Caco-2 (cell line): ENCODE results near the gene DHCR24. TPM values are rescaled to one million over a fixed set of nuclear protein-coding genes. Genes with fewer than 3 reads are reported as not detected.

Experiments used
- BruUV-seq: library from RNA; stranded (reverse); fragments of 400-500 nt; replicated peaks from 2 replicates; lab custom pipeline; 2021; lab: Mats Ljungman, UMichigan
- CTCF ChIA-PET: fragments of 300-600 bp; sonication (Branson Sonifier 250); formaldehyde crosslinking; loops from one replicate; lab custom pipeline; 2022; ENCODE audit warnings: antibody characterized with exemption; lab: Charles Lee
- POLR2A ChIA-PET: fragments of 300-600 bp; sonication (Branson Sonifier 250); formaldehyde crosslinking; loops from one replicate; lab custom pipeline; 2022; ENCODE audit warnings: antibody characterized with exemption; lab: Charles Lee
- DNase-seq, 2 experiments: peaks; one replicate each; pipeline versions ENCODE4 v3.0.0 to v3.0.0-alpha.2; 2020 to 2022
- H3K27me3 ChIP-seq: replicated peaks from 2 replicates; pipeline ENCODE4 v1.6.0; 2011; ENCODE audit warnings: low read length; ENCODE audit not compliant: control insufficient read depth, insufficient read depth
- H3K36me3 ChIP-seq: 2 replicates; pipeline ENCODE4 v1.5.1; 2011; ENCODE audit warnings: low read length; ENCODE audit not compliant: control insufficient read depth, insufficient read depth
- H3K4me1 ChIP-seq: fragments of 250-450 bp; sonication (Bioruptor Pico); 2 replicates; pipeline ENCODE4 v1.5.1; 2020; ENCODE audit warnings: mild to moderate bottlenecking
- H3K4me3 ChIP-seq: 2 replicates; pipeline ENCODE4 v1.5.1; 2011; ENCODE audit warnings: low read depth, mild to moderate bottlenecking, control low read depth, low read length
- H3K9me3 ChIP-seq: fragments of 250-450 bp; sonication (Bioruptor Pico); 2 replicates; pipeline ENCODE4 v1.5.1; 2020; ENCODE audit warnings: mild to moderate bottlenecking, moderate library complexity
- H3K27ac Mint-ChIP-seq: one replicate; pipeline ENCODE4 v1.8.0; 2022; ENCODE audit warnings: mixed read lengths; ENCODE audit not compliant: unreplicated experiment
- H3K27me3 Mint-ChIP-seq: one replicate; pipeline ENCODE4 v1.8.0; 2022; ENCODE audit warnings: mixed read lengths; ENCODE audit not compliant: insufficient read depth, unreplicated experiment
- H3K36me3 Mint-ChIP-seq: one replicate; pipeline ENCODE4 v1.8.0; 2022; ENCODE audit warnings: mild to moderate bottlenecking, mixed read lengths; ENCODE audit not compliant: insufficient read depth, unreplicated experiment
- H3K4me1 Mint-ChIP-seq: one replicate; pipeline ENCODE4 v1.8.0; 2022; ENCODE audit warnings: low read depth, mixed read lengths; ENCODE audit not compliant: unreplicated experiment
- H3K4me3 Mint-ChIP-seq: one replicate; pipeline ENCODE4 v1.8.0; 2022; ENCODE audit warnings: mild to moderate bottlenecking, moderate library complexity, mixed read lengths; ENCODE audit not compliant: unreplicated experiment
- H3K9me3 Mint-ChIP-seq: one replicate; pipeline ENCODE4 v1.8.0; 2022; ENCODE audit warnings: mixed read lengths; ENCODE audit not compliant: unreplicated experiment
- CTCF ChIP-seq, 2 experiments: fragments of 200-600 bp in 1 of 2; IDR thresholded peaks; 1 replicate in 1 of 2; 2 replicates in 1 of 2; pipeline versions ENCODE4 v1.5.1 to v1.8.0; 2011 to 2022; ENCODE audit warnings: antibody characterized with exemption in 1 of 2, control low read depth in 1 of 2, inconsistent platforms in 1 of 2, low read depth in 1 of 2, low read length in 1 of 2, mild to moderate bottlenecking in 1 of 2, moderate library complexity in 1 of 2; ENCODE audit not compliant: insufficient read depth in 1 of 2, severe bottlenecking in 1 of 2, unreplicated experiment in 1 of 2
- intact Hi-C: fragments of 100-400 bp; cut with micrococcal nuclease; formaldehyde crosslinking; loops from one replicate; pipeline ENCODE4 v1.10.0; 2022; ENCODE audit not compliant: unreplicated experiment
- total RNA-seq: library from RNA; stranded (reverse); gene quantifications from 2 replicates; pipeline ENCODE4 v1.2.3, GENCODE V29; 2022

Gene DHCR24
- total RNA-seq, 1 experiment from 2014 or later: 522 TPM

GRCh38 chr1:54809496-54810074, 77.4 kb downstream of the DHCR24 start:
- H3K27me3 ChIP-seq: no peaks in the 10 kb centered on the region
- no peaks in the 10 kb centered on the region for H3K27me3 Mint-ChIP-seq
- H3K36me3 Mint-ChIP-seq: no peaks in the 10 kb centered on the region
- no peaks in the 10 kb centered on the region for H3K4me1 Mint-ChIP-seq
- ChIA-PET CTCF (interaction anchor here (0.6 to 0.7 kb wide), 2 partner anchors 310 to 351 kb away, joined by 3 to 4 read pairs; no protein-coding TSS in a partner anchor), POLR2A (no interaction called here)
- DNase-seq: no peak
- no peak overlapping the region for H3K4me3 ChIP-seq
- no peak overlapping the region for H3K4me3 Mint-ChIP-seq
- TF ChIP-seq CTCF (IDR thresholded peaks at IDR 0.05; ENCODE audit: insufficient read depth in 1 of 2, low read depth in 1 of 2, low read length in 1 of 2, severe bottlenecking in 1 of 2, unreplicated experiment in 1 of 2): no peak
- H3K36me3 ChIP-seq: no peaks in the 10 kb centered on the region
- intact Hi-C loops: loop anchor here (1.0 to 2.0 kb wide), 4 partner anchors 41 to 311 kb away; partner anchors contain the start of gene PARS2
- no TSS peak for BruUV-seq
- no peak overlapping the region for H3K27ac Mint-ChIP-seq
- H3K9me3 ChIP-seq: no peaks in the 10 kb centered on the region
- no peaks in the 10 kb centered on the region for H3K4me1 ChIP-seq
- no peaks in the 10 kb centered on the region for H3K9me3 Mint-ChIP-seq

GRCh38 chr1:54808443-54809207, 78.4 kb downstream of the DHCR24 start:
- no TSS peak for BruUV-seq
- ChIA-PET CTCF (no interaction called here), POLR2A (no interaction called here)
- Mint-ChIP-seq H3K4me1 (no peaks in the 10 kb centered on the region), H3K9me3 (no peaks in the 10 kb centered on the region), H3K27me3 (no peaks in the 10 kb centered on the region), H3K27ac (no peak overlapping the region), H3K4me3 (no peak overlapping the region), H3K36me3 (no peaks in the 10 kb centered on the region)
- Histone ChIP-seq H3K36me3 (no peaks in the 10 kb centered on the region), H3K9me3 (no peaks in the 10 kb centered on the region), H3K4me1 (no peaks in the 10 kb centered on the region), H3K27me3 (no peaks in the 10 kb centered on the region), H3K4me3 (no peak overlapping the region)
- intact Hi-C loops: no loop called here
- no peak for TF ChIP-seq CTCF (IDR thresholded peaks at IDR 0.05; ENCODE audit: insufficient read depth in 1 of 2, low read depth in 1 of 2, low read length in 1 of 2, severe bottlenecking in 1 of 2, unreplicated experiment in 1 of 2)
- no peak for DNase-seq

- Mint-ChIP-seq H3K4me1 (no peaks in the 10 kb centered on the region), H3K27me3 (no peaks in the 10 kb centered on the region), H3K9me3 (no peaks in the 10 kb centered on the region), H3K36me3 (no peaks in the 10 kb centered on the region), H3K27ac (no peak overlapping the region), H3K4me3 (no peak overlapping the region)
- no peak for DNase-seq
- Histone ChIP-seq H3K27me3 (no peaks in the 10 kb centered on the region), H3K36me3 (no peaks in the 10 kb centered on the region), H3K4me3 (no peak overlapping the region), H3K9me3 (no peaks in the 10 kb centered on the region), H3K4me1 (no peaks in the 10 kb centered on the region)
- no TSS peak for BruUV-seq
- TF ChIP-seq CTCF (IDR thresholded peaks at IDR 0.05; ENCODE audit: insufficient read depth in 1 of 2, low read depth in 1 of 2, low read length in 1 of 2, severe bottlenecking in 1 of 2, unreplicated experiment in 1 of 2): no peak
- POLR2A ChIA-PET: no interaction called here
- intact Hi-C loops: no loop called here
- CTCF ChIA-PET: no interaction called here
These were observed 79.2 kb downstream of the DHCR24 start for GRCh38 chr1:54807756-54808155.
